ENCODE results near the gene GCN1.
A peak's percentile ranks its signal among the peaks of the same experiment; 100 is the strongest.
"Not testable (repeated sequence)": the region's sequence is repeated elsewhere in the genome, so short reads cannot be mapped to it uniquely, and the experiment has no call there.

The GCN1 gene

DNA sequence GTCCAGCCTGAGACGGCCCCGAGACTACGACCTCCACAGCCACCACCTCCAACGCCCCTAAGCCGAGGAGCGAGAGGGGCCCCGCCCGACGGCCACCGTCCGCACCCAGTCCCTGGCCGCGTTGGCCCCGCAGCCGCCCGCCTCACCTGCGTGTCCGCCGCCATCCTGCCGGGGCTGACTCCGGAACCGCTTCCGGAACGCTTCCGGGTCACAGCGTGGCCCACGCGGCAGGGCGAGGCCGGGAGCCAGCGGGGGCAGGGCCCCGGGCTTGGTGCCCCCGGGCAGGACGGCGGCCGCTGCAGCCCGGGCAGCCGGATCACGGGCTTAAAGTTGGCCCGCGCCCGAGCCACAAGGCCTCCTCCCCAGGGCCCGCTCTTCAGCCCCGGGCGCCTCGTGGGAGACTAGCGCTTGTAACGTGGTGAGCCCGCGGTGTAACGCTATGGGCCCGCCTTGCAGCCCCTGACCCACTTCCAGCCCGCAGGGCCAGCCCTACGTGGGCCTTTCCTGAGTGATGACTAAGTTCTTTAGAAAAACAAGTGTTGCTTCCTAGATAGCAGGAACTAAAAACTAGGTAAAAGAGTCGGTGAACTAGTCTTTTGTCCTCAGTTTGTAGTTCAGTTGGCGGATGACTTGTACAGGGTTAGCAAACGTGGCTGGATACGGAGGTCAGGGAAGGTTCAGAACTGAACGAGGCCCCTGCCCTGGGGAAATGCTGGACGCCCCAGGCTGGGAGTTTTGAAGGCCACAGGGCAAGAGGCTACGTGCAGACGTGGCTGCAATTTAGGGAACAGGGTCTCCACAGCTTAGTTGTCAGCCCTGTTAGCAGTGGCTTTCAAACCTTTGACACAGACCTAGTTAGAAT, at the start of gene GCN1:
GCN1 (minus strand) TSS at position 182 of the 862 bp plus-strand sequence; CDS start at position 164, 18 bp downstream.
- DNase-seq: peak; percentile 61

- no peak for DNase-seq
Observed at GRCh38 chr12:120242971-120243699, 48.6 kb upstream of the GCN1 start.

DNA sequence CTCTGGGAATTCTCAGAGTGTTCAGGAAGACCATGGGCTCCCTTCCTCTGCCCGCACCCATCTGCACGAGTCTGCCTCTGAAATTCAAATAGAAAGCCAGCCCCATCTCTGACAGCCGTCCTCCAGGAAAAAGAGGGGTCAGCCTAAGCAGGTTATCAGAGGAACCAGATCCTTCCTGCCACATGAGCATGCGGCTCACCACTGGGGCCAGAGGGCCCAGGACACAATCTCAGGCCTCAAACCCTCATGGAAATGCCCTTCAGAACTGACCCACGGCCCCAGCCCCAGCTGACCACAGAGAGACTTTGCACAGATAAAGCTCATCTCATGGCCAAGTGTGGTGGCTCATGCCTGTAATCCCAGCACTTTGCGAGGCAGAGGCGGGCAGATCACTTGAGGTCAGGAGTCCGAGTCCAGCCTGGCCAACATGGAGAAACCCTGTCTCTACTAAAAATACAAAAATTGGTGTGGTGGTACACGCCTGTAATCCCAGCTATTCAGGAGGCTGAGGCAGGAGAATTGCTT, 47.8 kb upstream of the GCN1 start:
- no peak for DNase-seq

DNA sequence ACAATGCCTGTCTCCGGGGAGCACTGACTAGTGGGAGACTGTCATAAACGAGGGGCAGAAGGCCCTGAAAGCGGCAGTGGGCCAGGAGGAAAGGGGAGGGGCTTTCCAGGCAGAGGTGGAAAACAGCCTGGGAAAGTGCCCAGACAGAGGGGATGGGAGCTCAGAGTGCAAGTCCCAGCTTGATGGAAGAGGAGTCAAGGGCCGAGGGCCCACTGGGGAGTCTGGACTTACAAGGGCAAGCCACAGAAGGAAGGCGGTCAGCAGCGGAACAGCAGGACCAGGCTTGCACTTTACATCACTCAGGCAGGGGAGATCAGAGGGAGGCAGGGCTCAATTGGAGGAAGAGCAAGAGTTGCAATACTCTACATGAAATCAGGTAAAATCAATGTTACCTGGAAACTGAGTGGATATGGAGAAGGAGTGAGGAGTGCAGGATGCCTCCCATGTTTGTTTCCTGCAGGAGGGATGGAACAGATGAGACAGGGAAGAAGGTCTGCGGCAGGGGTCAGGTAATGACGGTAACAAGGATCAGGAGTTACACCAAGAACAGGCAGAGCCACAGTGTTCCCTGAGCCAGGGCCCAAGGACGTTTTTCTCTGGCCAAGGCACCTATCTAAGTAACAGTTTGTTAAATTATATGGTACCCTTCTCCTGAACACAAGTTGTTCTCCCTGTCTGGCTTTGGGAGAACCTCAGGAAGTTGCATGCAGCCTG, 47.2 kb upstream of the GCN1 start:
- DNase-seq: no peak

DNA sequence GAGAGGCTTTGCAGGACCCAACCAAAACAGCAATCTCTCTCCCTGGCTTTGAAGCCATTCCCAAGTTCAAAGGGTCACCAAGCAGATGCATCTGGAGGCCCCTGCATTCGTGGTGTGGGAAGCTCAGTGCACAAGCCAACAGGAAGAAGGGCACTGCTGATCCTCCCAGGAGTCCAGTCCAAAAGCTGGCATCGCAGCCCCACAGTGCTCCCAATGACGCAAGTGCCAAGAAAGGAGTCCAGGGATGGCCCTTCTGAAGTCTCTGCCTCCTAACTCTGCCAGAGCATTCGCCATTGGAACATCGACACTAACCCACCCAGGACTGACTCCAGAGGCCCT, 45.9 kb upstream of the GCN1 start:
- no peak for DNase-seq

DNA sequence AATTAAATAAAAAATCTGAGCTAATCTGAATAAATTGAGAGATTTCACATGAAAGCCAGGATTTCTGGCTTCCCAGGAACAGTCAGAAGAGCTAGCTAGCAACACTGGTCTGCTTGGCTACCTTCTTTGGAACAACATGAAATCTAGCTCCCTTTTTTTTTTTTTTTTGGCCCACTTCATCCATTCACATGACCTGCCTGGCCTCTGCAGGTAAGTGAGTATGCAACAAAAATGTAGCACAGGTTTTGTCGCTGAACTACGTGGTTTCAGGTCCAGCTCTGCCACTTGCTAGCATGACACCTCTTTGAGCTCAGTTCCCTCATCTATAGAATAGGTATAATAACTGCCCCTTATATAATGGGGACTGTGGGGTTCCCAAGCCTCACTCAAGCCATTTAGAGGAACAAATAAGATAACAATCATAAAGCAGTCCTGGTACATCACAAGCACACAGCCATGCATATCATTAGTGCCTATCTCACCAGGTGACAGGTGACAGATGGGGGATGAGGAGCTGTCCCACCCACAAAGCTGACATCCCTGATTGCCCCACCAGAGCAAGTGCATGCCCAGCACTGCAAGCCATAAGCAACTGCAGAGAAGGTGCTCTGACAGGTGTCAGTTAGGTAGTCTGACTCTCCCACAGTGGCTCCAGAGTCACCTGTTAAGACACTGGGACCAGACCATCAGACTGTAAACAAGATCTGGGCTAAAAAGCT, 45.4 kb upstream of the GCN1 start:
- DNase-seq: no peak

DNA sequence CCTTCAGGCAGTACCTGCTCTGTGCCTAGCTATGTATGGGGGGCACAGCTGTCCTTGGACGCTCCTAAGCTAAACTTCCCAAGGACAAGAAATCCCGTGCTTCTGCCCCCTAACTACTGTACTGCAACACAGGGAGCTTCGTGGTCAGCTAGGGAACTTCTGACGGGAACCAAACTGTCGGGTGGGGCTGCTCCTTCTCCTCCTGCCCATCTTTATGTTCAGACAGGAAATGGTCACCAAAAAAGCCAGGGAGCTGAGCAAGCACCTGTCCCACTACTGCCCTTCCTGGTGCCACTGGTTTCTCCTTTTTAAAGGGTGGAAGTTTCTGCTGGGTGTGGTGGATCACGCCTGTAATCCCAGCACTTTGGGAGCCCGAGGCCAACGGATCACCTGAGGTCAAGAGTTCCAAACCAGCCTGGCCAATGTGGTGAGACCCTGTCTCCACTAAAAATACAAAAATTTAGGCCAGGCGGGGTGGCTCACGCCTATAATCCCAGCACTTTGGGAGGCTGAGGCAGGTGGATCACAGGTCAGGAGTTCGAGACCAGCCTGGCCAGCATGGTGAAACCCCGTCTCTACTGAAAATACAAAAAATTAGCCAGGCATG, 44.4 kb upstream of the GCN1 start:
- no peak for DNase-seq

DNA sequence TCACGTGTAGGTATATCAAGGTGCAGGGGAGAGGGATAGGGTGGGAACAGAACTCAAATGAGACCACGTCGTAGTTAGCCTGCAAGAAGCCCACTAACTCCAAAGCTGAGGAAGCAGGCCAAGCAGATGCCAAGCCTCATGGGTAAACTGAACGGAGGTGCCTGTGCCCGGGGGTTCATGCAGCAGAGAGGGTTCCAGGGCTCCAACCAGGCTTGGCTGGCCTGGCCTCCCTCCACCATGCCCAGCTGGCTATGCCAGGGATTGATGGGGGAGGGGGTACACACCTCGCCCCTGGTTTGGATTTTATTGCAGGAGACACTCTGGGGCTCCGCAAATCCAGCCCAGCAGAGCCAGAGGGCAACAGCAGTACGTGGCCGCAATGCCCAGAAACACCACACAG, 43.7 kb upstream of the GCN1 start:
- no peak for DNase-seq

- DNase-seq: peak; percentile 23
Observed at GRCh38 chr12:120237360-120238171, 43.1 kb upstream of the GCN1 start.

DNA sequence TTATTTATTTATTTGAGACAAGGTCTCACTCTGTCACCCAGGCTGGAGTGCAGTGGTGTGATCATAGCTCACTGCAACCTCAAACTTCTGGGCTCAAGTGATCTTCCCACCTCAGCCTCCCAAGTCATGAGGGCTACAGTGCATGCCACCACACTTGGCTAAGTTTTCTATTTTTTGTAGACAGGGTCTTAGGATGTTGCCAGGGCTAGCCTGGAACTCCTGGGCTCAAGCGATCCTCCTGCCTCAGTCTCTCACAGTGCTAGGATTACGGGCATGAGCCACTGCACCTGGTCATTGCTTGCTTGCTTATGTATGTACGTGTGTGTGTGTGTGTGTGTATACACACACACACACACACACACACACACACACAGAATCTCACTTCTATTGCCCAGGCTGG, 42.3 kb upstream of the GCN1 start:
- DNase-seq: not testable (repeated sequence)

GRCh38 chr12:120235369-120236323, 41.1 kb upstream of the GCN1 start:
- no peak for DNase-seq

GRCh38 chr12:120234643-120235368, 40.3 kb upstream of the GCN1 start:
- no peak for DNase-seq

GRCh38 chr12:120231316-120232011, 36.9 kb upstream of the GCN1 start:
- DNase-seq: peak; percentile 64

GRCh38 chr12:120230974-120231315, 36.4 kb upstream of the GCN1 start:
- DNase-seq: no peak

GRCh38 chr12:120230326-120230973, 35.9 kb upstream of the GCN1 start:
- DNase-seq: no peak

- DNase-seq: no peak
Observed at GRCh38 chr12:120229487-120230325, 35.2 kb upstream of the GCN1 start.

DNA sequence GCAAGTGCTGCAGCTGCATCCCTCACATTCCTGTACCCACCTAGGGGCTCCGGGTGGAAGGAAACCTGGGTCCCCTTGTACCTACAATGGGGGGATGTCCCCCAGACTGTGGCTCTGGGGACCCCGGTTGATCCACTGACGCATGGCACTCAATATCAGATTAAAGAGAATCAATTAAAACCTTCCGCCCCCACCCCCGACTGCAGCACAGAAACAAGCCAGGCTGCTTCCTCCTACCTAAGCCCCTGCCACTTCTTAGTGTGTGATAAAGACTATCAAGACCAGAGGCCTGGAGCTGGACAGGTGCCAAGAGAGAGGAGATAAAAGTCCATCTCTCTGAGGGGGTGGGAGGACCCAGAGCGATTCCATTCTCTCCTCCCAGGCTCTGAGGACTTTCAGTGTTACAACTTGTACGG, 34.6 kb upstream of the GCN1 start:
- no peak for DNase-seq
